WTC11 (cell line): ENCODE data around the gene KRT80.

Source experiments
- CBFB ChIP-seq: sonication (generic); formaldehyde crosslinking; IDR thresholded peaks from 2 replicates; pipeline ENCODE4 v1.8.1; 2022; ENCODE audit warnings: mild to moderate bottlenecking, low read depth, missing genetic modification reagents
- FOXJ3 ChIP-seq: sonication (generic); formaldehyde crosslinking; IDR thresholded peaks from 2 replicates; pipeline ENCODE4 v1.9.0; 2021; ENCODE audit warnings: missing genetic modification reagents, mild to moderate bottlenecking, borderline replicate concordance
- FOXP1 ChIP-seq: sonication (generic); formaldehyde crosslinking; IDR thresholded peaks from 2 replicates; pipeline ENCODE4 v1.8.0; 2022; ENCODE audit warnings: missing genetic modification reagents, mild to moderate bottlenecking, moderate library complexity, borderline replicate concordance
- IRF2 ChIP-seq: sonication (generic); formaldehyde crosslinking; IDR thresholded peaks from 2 replicates; pipeline ENCODE4 v1.8.0; 2022; ENCODE audit warnings: low read depth, missing genetic modification reagents, borderline replicate concordance
- NFYB ChIP-seq: sonication (generic); formaldehyde crosslinking; conservative IDR thresholded peaks from 2 replicates; pipeline ENCODE4 v1.8.0; 2022; ENCODE audit warnings: low read depth, missing genetic modification reagents
- NR1H2 ChIP-seq: sonication (generic); formaldehyde crosslinking; IDR thresholded peaks from 2 replicates; pipeline ENCODE4 v1.9.0; 2021; ENCODE audit warnings: mild to moderate bottlenecking, moderate library complexity, missing genetic modification reagents
- ZNF232 ChIP-seq: sonication (generic); formaldehyde crosslinking; IDR thresholded peaks from 2 replicates; pipeline ENCODE4 v1.8.0; 2022; ENCODE audit warnings: mild to moderate bottlenecking, missing genetic modification reagents
- ZNF671 ChIP-seq: fragments of 250-450 bp; sonication (Bioruptor Pico); IDR thresholded peaks from 2 replicates; pipeline ENCODE4 v1.8.0; 2021; ENCODE audit warnings: mild to moderate bottlenecking
- TF ChIP-seq, protein P1 (sequence below): fragments of 200-600 bp; IDR thresholded peaks from 2 replicates; pipeline ENCODE4 v1.8.0; 2022; ENCODE audit warnings: antibody characterized with exemption
- TF ChIP-seq, protein P2 (sequence below): sonication (generic); formaldehyde crosslinking; IDR thresholded peaks from 2 replicates; pipeline ENCODE4 v1.8.1; 2022; ENCODE audit warnings: mild to moderate bottlenecking, missing genetic modification reagents, moderate library complexity, borderline replicate concordance
- TF ChIP-seq, protein P3 (sequence below): sonication (generic); formaldehyde crosslinking; conservative IDR thresholded peaks from 2 replicates; pipeline ENCODE4 v1.8.1; 2022; ENCODE audit warnings: mild to moderate bottlenecking, missing genetic modification reagents
- TF ChIP-seq, protein P4 (sequence below): sonication (generic); formaldehyde crosslinking; IDR thresholded peaks from 2 replicates; pipeline ENCODE4 v1.8.1; 2022; ENCODE audit warnings: mild to moderate bottlenecking, moderate library complexity, missing genetic modification reagents
- TF ChIP-seq, protein P5 (sequence below): sonication (generic); formaldehyde crosslinking; IDR thresholded peaks from 2 replicates; pipeline ENCODE4 v1.8.1; 2023; ENCODE audit warnings: mild to moderate bottlenecking, missing genetic modification reagents, moderate library complexity

DNA sequence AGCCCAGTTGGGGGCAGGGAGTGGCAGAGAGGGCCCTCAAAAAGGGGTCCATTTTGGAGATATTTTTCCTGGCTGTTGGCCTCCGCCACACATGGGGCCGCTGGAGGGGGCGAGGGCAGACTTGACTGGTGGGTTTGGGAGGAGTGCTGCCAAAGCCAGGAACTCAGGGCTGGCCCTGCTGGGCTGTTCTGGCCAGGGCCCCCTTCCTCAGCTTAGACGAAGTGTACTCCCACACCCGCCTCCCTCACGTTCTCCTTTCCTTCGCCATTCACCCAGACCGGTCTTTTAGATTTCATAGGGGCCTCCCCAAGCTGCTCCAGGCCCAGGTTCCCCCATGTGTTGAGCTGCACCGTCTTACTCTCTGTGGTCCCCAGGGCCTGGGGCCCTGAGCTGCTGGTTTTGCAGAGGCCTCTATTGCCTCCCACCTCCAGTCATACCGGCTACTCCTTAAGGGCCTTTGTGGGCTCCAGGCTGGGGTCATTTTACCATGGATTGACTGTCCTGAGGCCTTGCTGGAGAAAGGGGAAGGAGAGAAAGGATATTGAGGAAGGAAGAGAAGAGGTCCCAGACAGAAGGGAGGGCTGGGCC, 42.5 kb upstream of the KRT80 start:
- TF ChIP-seq, protein P1, sequence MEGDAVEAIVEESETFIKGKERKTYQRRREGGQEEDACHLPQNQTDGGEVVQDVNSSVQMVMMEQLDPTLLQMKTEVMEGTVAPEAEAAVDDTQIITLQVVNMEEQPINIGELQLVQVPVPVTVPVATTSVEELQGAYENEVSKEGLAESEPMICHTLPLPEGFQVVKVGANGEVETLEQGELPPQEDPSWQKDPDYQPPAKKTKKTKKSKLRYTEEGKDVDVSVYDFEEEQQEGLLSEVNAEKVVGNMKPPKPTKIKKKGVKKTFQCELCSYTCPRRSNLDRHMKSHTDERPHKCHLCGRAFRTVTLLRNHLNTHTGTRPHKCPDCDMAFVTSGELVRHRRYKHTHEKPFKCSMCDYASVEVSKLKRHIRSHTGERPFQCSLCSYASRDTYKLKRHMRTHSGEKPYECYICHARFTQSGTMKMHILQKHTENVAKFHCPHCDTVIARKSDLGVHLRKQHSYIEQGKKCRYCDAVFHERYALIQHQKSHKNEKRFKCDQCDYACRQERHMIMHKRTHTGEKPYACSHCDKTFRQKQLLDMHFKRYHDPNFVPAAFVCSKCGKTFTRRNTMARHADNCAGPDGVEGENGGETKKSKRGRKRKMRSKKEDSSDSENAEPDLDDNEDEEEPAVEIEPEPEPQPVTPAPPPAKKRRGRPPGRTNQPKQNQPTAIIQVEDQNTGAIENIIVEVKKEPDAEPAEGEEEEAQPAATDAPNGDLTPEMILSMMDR: no peak
- TF ChIP-seq NFYB (CRISPR knock-in tag): no peak
- TF ChIP-seq, protein P2, sequence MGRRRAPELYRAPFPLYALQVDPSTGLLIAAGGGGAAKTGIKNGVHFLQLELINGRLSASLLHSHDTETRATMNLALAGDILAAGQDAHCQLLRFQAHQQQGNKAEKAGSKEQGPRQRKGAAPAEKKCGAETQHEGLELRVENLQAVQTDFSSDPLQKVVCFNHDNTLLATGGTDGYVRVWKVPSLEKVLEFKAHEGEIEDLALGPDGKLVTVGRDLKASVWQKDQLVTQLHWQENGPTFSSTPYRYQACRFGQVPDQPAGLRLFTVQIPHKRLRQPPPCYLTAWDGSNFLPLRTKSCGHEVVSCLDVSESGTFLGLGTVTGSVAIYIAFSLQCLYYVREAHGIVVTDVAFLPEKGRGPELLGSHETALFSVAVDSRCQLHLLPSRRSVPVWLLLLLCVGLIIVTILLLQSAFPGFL (CRISPR knock-in tag): no peak
- no peak for TF ChIP-seq FOXJ3 (CRISPR knock-in tag)
- TF ChIP-seq, protein P3, sequence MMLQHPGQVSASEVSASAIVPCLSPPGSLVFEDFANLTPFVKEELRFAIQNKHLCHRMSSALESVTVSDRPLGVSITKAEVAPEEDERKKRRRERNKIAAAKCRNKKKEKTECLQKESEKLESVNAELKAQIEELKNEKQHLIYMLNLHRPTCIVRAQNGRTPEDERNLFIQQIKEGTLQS: no peak
- TF ChIP-seq, protein P4, sequence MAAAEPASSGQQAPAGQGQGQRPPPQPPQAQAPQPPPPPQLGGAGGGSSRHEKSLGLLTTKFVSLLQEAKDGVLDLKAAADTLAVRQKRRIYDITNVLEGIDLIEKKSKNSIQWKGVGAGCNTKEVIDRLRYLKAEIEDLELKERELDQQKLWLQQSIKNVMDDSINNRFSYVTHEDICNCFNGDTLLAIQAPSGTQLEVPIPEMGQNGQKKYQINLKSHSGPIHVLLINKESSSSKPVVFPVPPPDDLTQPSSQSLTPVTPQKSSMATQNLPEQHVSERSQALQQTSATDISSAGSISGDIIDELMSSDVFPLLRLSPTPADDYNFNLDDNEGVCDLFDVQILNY (CRISPR knock-in tag): no peak
- TF ChIP-seq, protein P5, sequence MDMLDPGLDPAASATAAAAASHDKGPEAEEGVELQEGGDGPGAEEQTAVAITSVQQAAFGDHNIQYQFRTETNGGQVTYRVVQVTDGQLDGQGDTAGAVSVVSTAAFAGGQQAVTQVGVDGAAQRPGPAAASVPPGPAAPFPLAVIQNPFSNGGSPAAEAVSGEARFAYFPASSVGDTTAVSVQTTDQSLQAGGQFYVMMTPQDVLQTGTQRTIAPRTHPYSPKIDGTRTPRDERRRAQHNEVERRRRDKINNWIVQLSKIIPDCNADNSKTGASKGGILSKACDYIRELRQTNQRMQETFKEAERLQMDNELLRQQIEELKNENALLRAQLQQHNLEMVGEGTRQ: no peak
- no peak for TF ChIP-seq ZNF671 (CRISPR knock-in tag)
- TF ChIP-seq IRF2 (CRISPR knock-in tag): no peak
- no peak for TF ChIP-seq ZNF232 (CRISPR knock-in tag)
- no peak for TF ChIP-seq FOXP1 (CRISPR knock-in tag)
- no peak for TF ChIP-seq CBFB (CRISPR knock-in tag)
- no peak for TF ChIP-seq NR1H2
